Measurements from ENCODE around the gene RANBP10.
A peak's percentile ranks its signal among the peaks of the same experiment; 100 is the strongest.

Gene RANBP10

DNA sequence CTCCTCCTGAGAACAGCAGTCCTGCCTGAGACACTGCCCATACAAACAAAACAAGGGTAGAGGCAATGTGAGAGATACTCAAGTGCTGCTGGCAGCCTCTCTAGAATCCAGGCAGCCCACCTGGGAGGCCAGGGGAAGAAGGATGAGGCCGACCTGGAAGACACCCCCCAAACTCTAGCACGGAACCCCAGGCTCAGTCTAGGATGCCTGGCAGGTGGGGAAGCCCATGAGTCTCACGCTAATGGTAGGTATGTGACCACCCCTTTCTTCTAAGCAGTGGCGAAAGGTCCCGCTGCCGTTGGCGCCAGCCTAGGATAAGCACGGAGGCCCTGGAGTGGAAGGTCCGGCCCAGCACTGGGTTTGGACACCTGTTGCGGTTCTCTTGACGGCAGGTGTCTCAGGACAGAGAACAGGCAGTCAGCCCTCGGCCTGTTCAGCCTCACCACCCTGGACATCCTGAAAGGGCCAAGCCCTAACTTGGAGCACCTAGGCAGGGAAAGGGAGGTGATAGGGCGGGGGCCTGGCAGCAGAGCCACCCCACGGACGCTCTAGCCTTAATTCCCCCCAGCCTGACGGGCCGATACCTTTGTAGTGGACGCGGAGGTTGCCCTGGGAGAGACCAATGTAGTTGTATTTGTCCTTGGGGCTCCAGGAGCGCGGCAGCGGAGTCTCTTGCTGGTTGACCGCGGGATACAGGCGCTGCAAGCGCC lies 487 bp downstream of the RANBP10 start:
- H3K9me3 ChIP-seq (ENCODE audit: control insufficient read depth, insufficient read depth, low read length), result no peaks in the 10 kb centered on the region
- peaks cover 6% of the 10 kb centered on the region; the same call in 1 of the 2 replicates for H3K4me1 ChIP-seq (ENCODE audit: insufficient read depth, low read length)
- peak overlapping the region; percentile 89 for H3K9ac ChIP-seq (ENCODE audit: low read depth, low read length)
- H3K36me3 ChIP-seq (ENCODE audit: insufficient read depth, low read length), result no peaks in the 10 kb centered on the region; the same call in 1 of the 2 replicates

DNA sequence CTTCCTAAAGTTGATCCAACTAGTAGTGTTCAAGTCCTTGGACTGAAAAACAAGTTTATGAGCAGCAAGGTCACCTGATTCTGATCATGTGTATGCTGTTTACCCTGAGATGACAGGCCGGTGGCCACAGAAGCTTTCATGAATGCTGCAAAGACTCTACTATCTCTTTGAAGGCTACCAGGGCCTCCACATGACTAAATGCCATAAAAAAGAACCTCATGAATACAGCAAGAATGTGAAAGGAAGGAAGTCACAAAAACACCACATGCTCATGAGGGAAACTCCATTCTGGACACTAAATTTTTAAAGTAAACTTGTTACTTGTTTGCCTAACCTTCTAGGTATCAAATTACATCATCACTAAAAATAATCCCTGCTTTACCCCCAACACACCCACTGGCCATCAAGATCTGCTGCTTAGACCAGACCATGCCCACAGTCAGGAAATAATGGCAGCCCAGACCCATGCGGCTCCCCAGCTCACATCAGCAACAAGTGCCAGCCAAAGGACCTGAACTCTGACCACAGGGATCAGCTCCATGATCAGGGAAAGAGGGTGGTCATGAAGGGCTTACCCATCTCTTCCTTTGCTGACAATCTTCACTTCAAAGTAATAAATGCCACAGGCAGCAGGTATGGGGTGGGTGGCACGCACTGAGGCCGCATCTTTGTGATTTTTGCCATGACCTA lies 1.4 kb downstream of the RANBP10 start:
- H3K4me1 ChIP-seq (ENCODE audit: insufficient read depth, low read length), result peaks cover 6% of the 10 kb centered on the region; the same call in 1 of the 2 replicates
- no peaks in the 10 kb centered on the region; the same call in 1 of the 2 replicates for H3K36me3 ChIP-seq (ENCODE audit: insufficient read depth, low read length)
- no peaks in the 10 kb centered on the region for H3K9me3 ChIP-seq (ENCODE audit: control insufficient read depth, insufficient read depth, low read length)
- peak overlapping the region; percentile 89; the same call in 1 of the 2 replicates for H3K9ac ChIP-seq (ENCODE audit: low read depth, low read length)

DNA sequence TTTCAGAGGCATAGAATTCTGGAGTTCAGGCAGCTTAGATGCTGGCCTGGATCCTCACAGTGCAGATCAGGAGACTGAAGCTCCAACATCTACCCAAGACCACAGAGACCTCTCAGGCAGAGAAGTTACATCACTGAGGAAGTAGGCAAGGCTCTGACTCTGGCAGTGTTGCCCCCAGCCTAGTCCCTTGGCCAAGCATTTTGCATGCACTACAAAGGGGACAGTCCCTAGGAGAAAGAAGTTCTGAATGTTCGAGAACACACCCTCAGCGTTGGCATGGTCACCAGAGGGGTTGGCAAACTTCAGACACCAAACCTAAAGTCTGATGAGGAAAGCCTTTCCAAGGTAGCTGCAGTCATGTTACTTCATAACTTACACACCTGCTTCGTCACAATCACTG lies 2.5 kb downstream of the RANBP10 start:
- Histone ChIP-seq H3K9ac (ENCODE audit: low read depth, low read length) (no peak overlapping the region), H3K9me3 (ENCODE audit: control insufficient read depth, insufficient read depth, low read length) (no peaks in the 10 kb centered on the region), H3K4me1 (ENCODE audit: insufficient read depth, low read length) (peaks cover 6% of the 10 kb centered on the region; the same call in 1 of the 2 replicates), H3K36me3 (ENCODE audit: insufficient read depth, low read length) (no peaks in the 10 kb centered on the region; the same call in 1 of the 2 replicates)

DNA sequence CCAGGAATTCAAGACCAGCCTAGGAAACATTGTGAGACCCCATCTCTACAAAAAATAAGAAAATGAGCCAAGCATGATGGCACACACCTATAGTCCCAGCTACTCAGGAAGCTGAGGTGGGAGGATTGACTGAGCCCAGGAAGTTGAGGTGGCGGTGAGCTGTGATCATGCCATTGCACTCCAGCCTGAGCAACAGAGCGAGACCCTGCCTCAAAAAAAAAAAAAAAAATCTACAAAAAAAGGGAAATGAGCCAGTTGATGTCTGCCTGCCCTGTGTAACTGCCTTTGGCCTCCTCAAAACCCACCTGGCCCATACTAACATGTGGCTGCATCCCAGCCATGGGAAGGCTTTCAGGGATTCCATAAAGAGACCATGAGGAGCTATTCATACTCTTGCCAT lies 4.5 kb downstream of the RANBP10 start:
- H3K36me3 ChIP-seq (ENCODE audit: insufficient read depth, low read length), result no peaks in the 10 kb centered on the region; the same call in 1 of the 2 replicates
- no peak overlapping the region for H3K9ac ChIP-seq (ENCODE audit: low read depth, low read length)
- peaks cover 6% of the 10 kb centered on the region; the same call in 1 of the 2 replicates for H3K4me1 ChIP-seq (ENCODE audit: insufficient read depth, low read length)
- no peaks in the 10 kb centered on the region for H3K9me3 ChIP-seq (ENCODE audit: control insufficient read depth, insufficient read depth, low read length)

DNA sequence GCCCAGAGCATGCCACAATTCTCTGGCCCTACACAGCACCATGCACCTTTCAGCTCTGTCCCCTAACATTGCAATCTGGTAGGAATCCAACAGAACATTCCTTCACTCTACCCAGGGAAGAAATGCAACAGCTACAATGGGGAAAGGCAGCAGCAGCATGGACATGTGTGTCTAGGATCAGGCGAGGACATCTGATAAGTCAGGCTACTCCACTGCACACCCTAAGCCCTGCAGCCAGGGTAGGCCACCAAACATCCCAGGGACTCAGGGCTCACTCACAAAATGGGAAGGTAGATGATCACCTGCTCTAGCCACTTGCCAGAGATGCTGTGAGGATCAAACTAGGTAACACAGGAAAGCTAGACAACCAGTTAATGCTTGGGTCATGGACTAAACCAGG lies 5.1 kb downstream of the RANBP10 start:
- H3K4me1 ChIP-seq (ENCODE audit: insufficient read depth, low read length), result peaks cover 6% of the 10 kb centered on the region; the same call in 1 of the 2 replicates
- no peaks in the 10 kb centered on the region; the same call in 1 of the 2 replicates for H3K36me3 ChIP-seq (ENCODE audit: insufficient read depth, low read length)
- no peak overlapping the region for H3K9ac ChIP-seq (ENCODE audit: low read depth, low read length)
- no peaks in the 10 kb centered on the region for H3K9me3 ChIP-seq (ENCODE audit: control insufficient read depth, insufficient read depth, low read length)

DNA sequence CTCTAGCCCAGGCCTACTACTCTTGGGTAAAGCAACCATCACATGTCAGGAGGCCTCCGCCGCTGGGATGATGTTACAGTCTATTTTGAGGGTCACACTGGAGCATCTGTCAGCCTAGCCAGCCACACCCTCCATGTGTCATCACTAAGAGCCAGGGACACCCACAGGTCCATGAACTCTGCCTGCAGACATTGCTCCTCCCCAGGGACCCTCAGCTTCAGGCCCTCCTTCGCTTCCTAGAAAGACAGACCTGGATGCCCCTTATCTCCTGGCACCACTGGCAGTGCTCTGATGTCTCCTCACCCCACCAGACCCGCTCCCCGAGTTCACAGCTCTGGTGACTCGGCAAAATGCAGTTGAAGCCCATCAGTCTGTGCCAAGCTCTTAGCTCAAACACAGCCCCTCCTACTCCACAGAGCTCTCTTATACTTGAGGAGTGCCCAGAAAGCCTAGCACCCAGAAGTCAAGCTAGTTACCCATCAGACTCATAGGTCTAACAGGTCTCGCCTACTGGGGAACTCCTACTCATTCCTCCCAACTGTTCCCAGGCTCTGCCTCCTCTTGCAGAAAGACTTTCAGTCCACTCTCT lies 5.9 kb downstream of the RANBP10 start:
- H3K36me3 ChIP-seq (ENCODE audit: insufficient read depth, low read length), result no peaks in the 10 kb centered on the region; the same call in 1 of the 2 replicates
- peaks cover 4% of the 10 kb centered on the region; the same call in 1 of the 2 replicates for H3K4me1 ChIP-seq (ENCODE audit: insufficient read depth, low read length)
- no peak overlapping the region for H3K9ac ChIP-seq (ENCODE audit: low read depth, low read length)
- no peaks in the 10 kb centered on the region for H3K9me3 ChIP-seq (ENCODE audit: control insufficient read depth, insufficient read depth, low read length)

DNA sequence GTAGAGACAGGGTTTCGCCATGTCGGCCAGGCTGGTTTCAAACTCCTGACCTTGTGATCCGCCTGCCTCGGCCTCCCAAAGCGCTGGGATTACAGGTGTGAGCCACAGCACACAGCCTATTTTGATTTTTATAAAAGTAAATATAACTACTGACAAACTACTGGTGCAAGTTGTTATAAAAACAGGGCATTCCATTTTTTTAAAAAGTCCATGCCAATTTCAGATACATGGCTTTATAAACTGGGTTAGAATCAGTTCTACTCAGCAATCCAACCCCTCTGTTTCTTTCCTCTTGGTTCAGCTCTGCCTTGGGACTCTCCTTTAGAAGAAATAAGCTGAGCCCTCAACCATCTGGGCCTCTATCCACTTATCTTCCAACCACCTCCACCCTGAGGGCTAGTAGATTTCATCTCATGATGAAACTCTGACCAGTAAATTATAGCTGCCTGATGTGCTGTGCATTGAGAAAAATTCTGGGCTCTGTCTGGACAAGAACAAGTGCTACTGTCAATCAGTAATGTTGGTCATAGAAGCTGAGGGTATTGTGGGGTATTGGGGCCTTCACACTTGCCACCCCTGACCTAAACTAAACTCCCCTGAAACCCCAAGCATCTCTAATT lies 10.2 kb downstream of the RANBP10 start:
- H3K9ac ChIP-seq (ENCODE audit: low read depth, low read length), result no peak overlapping the region
- H3K9me3 ChIP-seq (ENCODE audit: control insufficient read depth, insufficient read depth, low read length), result no peaks in the 10 kb centered on the region
- H3K4me1 ChIP-seq (ENCODE audit: insufficient read depth, low read length), result no peaks in the 10 kb centered on the region
- H3K36me3 ChIP-seq (ENCODE audit: insufficient read depth, low read length), result no peaks in the 10 kb centered on the region; the same call in 1 of the 2 replicates

DNA sequence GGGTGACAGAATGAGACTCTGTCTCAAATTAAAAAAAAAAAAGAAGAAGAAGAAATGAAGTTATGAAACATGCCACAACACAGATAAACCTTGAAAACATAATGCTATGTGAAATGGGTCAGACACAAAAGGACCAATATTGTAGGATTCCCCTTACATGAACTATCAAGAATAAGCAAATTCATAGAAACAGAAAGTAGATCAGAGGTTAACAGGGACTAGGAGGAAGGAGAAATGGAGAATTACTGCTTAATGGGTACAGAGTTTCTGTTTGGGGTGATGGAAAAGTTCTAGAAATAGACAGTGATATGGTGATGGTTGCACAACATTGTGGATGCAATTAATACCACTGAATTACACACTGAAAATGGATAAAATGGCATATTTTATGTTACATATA lies 16.3 kb downstream of the RANBP10 start:
- Histone ChIP-seq H3K9ac (ENCODE audit: low read depth, low read length) (no peak overlapping the region), H3K4me1 (ENCODE audit: insufficient read depth, low read length) (no peaks in the 10 kb centered on the region), H3K36me3 (ENCODE audit: insufficient read depth, low read length) (no peaks in the 10 kb centered on the region), H3K9me3 (ENCODE audit: control insufficient read depth, insufficient read depth, low read length) (no peaks in the 10 kb centered on the region)

DNA sequence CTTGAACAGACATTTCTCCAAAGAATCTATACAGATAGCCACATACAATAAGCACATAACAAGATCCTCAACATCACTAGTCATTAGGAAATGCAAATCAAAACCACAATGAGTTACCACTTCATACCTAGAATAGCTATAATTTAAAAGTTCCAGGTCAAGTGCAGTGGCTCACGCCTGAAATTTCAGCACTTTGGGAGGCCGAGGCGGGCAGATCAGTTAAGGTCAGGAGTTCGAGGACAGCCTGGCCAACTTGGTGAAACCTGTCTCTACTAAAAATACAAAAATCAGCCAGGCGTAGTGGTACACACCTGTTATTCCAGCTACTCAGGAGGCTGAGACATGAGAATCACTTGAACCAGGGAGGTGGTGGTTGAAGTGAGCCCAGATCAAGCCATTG lies 19.9 kb downstream of the RANBP10 start:
- H3K36me3 ChIP-seq (ENCODE audit: insufficient read depth, low read length), result no peaks in the 10 kb centered on the region
- no peaks in the 10 kb centered on the region for H3K9me3 ChIP-seq (ENCODE audit: control insufficient read depth, insufficient read depth, low read length)
- no peak overlapping the region for H3K9ac ChIP-seq (ENCODE audit: low read depth, low read length)
- H3K4me1 ChIP-seq (ENCODE audit: insufficient read depth, low read length), result no peaks in the 10 kb centered on the region

DNA sequence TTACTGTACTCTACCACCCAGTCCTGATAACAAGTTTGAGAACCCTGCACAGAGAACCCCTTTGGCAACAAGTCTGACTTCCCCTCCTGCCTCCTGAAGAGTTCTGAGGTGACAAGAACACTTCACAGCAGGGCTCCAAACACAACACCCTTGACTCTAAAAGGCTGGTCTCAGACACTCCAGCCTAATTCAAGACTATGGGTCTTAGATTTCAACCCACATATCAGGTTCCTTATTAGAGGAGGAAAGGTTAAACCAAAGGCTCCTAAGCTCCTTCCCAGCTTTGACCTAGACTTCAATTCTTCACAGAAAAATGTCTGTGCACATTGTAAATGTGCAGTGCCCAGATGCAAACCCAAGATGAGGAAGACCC lies 23.0 kb downstream of the RANBP10 start:
- Histone ChIP-seq H3K9me3 (ENCODE audit: control insufficient read depth, insufficient read depth, low read length) (no peaks in the 10 kb centered on the region), H3K36me3 (ENCODE audit: insufficient read depth, low read length) (no peaks in the 10 kb centered on the region), H3K4me1 (ENCODE audit: insufficient read depth, low read length) (no peaks in the 10 kb centered on the region; the same call in 1 of the 2 replicates), H3K9ac (ENCODE audit: low read depth, low read length) (no peak overlapping the region)

DNA sequence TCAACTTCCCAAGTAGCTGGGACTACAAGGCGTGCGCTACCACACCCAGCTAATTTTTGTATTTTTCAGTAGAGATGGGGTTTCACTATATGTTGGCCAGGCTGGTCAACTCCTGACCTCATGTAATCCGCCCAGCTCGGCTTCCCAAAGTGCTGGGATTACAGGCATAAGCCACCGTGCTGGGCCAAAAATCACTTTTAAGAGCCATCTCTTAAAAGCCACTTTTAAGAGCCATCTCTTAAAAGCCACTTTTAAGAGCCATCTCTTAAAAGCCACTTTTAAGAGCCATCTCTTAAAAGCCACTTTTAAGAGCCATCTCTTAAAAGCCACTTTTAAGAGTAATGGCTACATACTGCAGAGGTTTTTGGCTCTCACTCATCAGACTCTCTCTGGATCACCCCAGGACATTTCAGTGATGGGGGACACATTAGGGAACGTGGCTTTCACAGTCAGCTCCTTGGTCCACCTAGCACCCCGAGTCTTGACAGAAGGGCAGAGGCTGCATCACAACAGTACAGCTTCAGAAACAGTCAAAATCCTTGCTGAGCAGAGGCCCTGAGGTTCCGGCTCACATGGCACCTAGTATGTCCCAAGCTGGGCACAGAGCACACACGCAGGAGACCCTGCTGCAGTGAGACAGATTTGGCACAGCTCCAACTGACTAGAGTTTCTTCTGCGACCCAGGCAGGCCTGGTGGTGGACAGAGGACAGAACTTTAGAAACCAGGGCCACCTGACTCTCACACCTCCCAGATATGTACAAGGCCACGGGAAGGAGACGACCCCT lies 23.6 kb downstream of the RANBP10 start:
- Histone ChIP-seq H3K9me3 (ENCODE audit: control insufficient read depth, insufficient read depth, low read length) (no peaks in the 10 kb centered on the region), H3K4me1 (ENCODE audit: insufficient read depth, low read length) (no peaks in the 10 kb centered on the region; the same call in 1 of the 2 replicates), H3K9ac (ENCODE audit: low read depth, low read length) (no peak overlapping the region), H3K36me3 (ENCODE audit: insufficient read depth, low read length) (no peaks in the 10 kb centered on the region)

DNA sequence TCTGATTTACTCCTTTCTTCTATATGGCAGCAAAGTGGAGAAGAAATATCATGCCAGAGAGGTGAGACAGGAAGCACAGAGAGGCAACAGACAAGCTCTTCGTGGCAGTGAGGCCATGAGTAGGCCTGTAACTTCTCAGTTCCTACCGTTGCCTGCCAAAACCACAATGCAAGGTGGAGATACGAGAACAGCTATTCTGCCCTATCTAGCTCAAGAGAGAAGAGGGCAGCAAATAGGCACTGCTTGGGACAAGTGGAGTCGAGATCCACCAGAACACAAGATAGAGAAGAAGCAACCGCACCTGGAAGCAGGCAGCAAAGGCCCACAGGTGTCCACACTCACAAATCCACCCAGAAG lies 24.8 kb downstream of the RANBP10 start:
- Histone ChIP-seq H3K4me1 (ENCODE audit: insufficient read depth, low read length) (no peaks in the 10 kb centered on the region; the same call in 1 of the 2 replicates), H3K9ac (ENCODE audit: low read depth, low read length) (no peak overlapping the region), H3K36me3 (ENCODE audit: insufficient read depth, low read length) (no peaks in the 10 kb centered on the region), H3K9me3 (ENCODE audit: control insufficient read depth, insufficient read depth, low read length) (no peaks in the 10 kb centered on the region)

DNA sequence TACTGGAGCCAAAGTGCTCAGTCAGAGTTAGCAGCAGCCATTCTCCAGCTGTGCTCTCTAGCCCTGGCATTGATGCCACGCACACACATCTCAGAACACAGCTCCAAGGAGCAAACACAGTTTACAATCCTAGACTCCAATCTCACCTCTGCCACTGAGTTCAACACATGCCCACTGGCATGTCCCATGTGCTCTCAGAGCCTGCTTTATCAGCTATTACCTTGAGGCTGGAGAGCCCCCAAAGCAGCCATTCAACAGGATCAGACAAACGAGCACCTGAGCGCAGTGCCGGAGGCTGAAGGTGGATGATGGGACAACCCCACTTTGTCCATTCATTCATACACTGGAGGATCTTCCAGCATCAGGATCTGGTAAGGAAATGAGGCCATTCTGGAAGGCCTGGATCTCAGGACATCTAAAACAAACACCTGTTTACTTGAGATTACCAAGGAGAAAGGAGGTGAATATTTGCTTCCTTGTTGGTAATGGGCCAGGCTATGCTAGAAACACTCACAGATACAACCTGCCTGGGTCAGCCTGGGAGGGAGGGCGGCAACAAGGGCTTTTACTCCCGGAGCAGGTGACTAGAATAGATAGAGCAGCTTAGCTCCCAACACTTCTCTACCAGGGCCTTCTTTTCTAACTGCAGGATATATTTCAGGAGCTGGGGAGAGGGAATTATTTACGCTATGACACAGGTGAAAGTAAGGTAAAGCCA lies 25.4 kb downstream of the RANBP10 start:
- Histone ChIP-seq H3K36me3 (ENCODE audit: insufficient read depth, low read length) (no peaks in the 10 kb centered on the region), H3K9ac (ENCODE audit: low read depth, low read length) (no peak overlapping the region), H3K9me3 (ENCODE audit: control insufficient read depth, insufficient read depth, low read length) (no peaks in the 10 kb centered on the region), H3K4me1 (ENCODE audit: insufficient read depth, low read length) (no peaks in the 10 kb centered on the region; the same call in 1 of the 2 replicates)
